Transverse colon (tissue), 3 donors: ENCODE results near the gene C22orf15.

Experiments
- EP300 ChIP-seq: sonication (generic); formaldehyde crosslinking; IDR thresholded peaks from one replicate; pipeline ENCODE4 v1.6.1; 2017; ENCODE audit warnings: antibody characterized with exemption, low read depth
- POLR2A ChIP-seq: fragments of 450-650 bp; IDR thresholded peaks from one replicate; pipeline ENCODE4 v1.6.1; 2016; ENCODE audit warnings: antibody characterized with exemption, mild to moderate bottlenecking, moderate library complexity
- TF ChIP-seq, protein P1 (sequence below), 5 experiments: fragments of 200-600 bp in 3 of 5; fragments of 450-650 bp in 2 of 5; sonication (generic) in 3 of 5; IDR thresholded peaks; 1 replicate in 2 of 5; 2 replicates in 3 of 5; pipeline ENCODE4 v1.5.1; 2016 to 2017; ENCODE audit warnings: antibody characterized with exemption in 5 of 5, inconsistent platforms in 3 of 5, mild to moderate bottlenecking in 2 of 5, moderate library complexity in 1 of 5

DNA sequence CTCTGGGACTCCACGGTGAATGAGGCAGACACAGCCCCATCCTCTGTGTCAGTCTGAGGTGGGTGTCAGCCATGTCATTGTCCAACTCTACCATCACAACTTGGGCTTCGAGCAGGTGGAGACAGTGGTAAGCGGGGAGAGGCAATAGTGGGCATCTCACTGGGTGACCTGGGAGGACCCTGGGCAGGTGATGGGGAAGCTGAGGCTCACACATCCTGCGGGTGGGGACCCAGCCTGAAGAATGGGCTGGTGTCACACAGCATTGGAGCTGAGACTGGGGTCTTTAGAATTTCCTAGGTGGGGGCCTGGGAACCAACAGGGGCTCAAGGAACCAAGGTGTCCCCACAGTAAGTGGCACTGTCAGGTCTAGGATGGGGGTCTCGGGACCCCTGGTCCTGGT is 16.9 kb downstream of the C22orf15 start:
- TF ChIP-seq, protein P1, sequence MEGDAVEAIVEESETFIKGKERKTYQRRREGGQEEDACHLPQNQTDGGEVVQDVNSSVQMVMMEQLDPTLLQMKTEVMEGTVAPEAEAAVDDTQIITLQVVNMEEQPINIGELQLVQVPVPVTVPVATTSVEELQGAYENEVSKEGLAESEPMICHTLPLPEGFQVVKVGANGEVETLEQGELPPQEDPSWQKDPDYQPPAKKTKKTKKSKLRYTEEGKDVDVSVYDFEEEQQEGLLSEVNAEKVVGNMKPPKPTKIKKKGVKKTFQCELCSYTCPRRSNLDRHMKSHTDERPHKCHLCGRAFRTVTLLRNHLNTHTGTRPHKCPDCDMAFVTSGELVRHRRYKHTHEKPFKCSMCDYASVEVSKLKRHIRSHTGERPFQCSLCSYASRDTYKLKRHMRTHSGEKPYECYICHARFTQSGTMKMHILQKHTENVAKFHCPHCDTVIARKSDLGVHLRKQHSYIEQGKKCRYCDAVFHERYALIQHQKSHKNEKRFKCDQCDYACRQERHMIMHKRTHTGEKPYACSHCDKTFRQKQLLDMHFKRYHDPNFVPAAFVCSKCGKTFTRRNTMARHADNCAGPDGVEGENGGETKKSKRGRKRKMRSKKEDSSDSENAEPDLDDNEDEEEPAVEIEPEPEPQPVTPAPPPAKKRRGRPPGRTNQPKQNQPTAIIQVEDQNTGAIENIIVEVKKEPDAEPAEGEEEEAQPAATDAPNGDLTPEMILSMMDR (IDR thresholded peaks at IDR 0.05): no peak
- TF ChIP-seq EP300: no peak
- no peak for TF ChIP-seq POLR2A
